H9 (cell line): ENCODE results near the gene ESPNL. TPM values are rescaled to one million over a fixed set of nuclear protein-coding genes. Genes with fewer than 3 reads are reported as not detected.

Experiments used
- DNase-seq: peaks from one replicate; pipeline ENCODE4 v3.0.0-alpha.2; 2017
- H2AFZ ChIP-seq: one replicate; pipeline ENCODE4 v1.6.1; 2013; ENCODE audit warnings: mild to moderate bottlenecking, low read length, control low read depth, moderate library complexity
- H2AK5ac ChIP-seq: 2 replicates; pipeline ENCODE4 v1.6.1; 2013; ENCODE audit warnings: low read length, control low read depth, mixed read lengths; ENCODE audit not compliant: insufficient read length
- H2BK120ac ChIP-seq: one replicate; pipeline ENCODE4 v1.6.1; 2013; ENCODE audit warnings: low read depth, mild to moderate bottlenecking, low read length, control low read depth, inconsistent platforms; ENCODE audit not compliant: poor library complexity, severe bottlenecking
- H2BK12ac ChIP-seq: 2 replicates; pipeline ENCODE4 v1.6.1; 2013; ENCODE audit warnings: low read length, control low read depth, mixed read lengths, low read depth; ENCODE audit not compliant: insufficient read length
- H2BK15ac ChIP-seq: 2 replicates; pipeline ENCODE4 v1.6.1; 2013; ENCODE audit warnings: low read depth, low read length, control low read depth
- H2BK20ac ChIP-seq: one replicate; pipeline ENCODE4 v1.6.1; 2013; ENCODE audit warnings: low read depth, mild to moderate bottlenecking, low read length, control low read depth, inconsistent platforms; ENCODE audit not compliant: poor library complexity, severe bottlenecking
- H2BK5ac ChIP-seq: 2 replicates; pipeline ENCODE4 v1.6.1; 2013; ENCODE audit warnings: low read length, control low read depth, mixed read lengths; ENCODE audit not compliant: insufficient read length
- H3K14ac ChIP-seq: 2 replicates; pipeline ENCODE4 v1.6.1; 2013; ENCODE audit warnings: low read length, control low read depth; ENCODE audit not compliant: insufficient read depth
- H3K18ac ChIP-seq: 2 replicates; pipeline ENCODE4 v1.6.1; 2013; ENCODE audit warnings: low read depth, mild to moderate bottlenecking, mixed read lengths, low read length, control low read depth; ENCODE audit not compliant: insufficient read length
- H3K23ac ChIP-seq: 2 replicates; pipeline ENCODE4 v1.6.1; 2013; ENCODE audit warnings: low read length, control low read depth, mixed read lengths, low read depth; ENCODE audit not compliant: insufficient read length
- H3K23me2 ChIP-seq: 2 replicates; pipeline ENCODE4 v1.6.1; 2013; ENCODE audit warnings: low read depth, mild to moderate bottlenecking, mixed read lengths, low read length, control low read depth; ENCODE audit not compliant: insufficient read length, poor library complexity, severe bottlenecking
- H3K27ac ChIP-seq: 2 replicates; pipeline ENCODE4 v1.5.1; 2013; ENCODE audit warnings: low read length, control low read depth, mixed read lengths, low read depth; ENCODE audit not compliant: insufficient read length
- H3K27me3 ChIP-seq: 2 replicates; pipeline ENCODE4 v1.6.1; 2013; ENCODE audit warnings: low read length, control low read depth, inconsistent platforms; ENCODE audit not compliant: insufficient read depth
- H3K4ac ChIP-seq: 2 replicates; pipeline ENCODE4 v1.6.1; 2013; ENCODE audit warnings: low read depth, mild to moderate bottlenecking, control low read depth, inconsistent platforms, low read length, moderate library complexity
- H3K4me1 ChIP-seq: 2 replicates; pipeline ENCODE4 v1.6.1; 2013; ENCODE audit warnings: low read length, control low read depth, inconsistent platforms; ENCODE audit not compliant: insufficient read depth
- H3K4me2 ChIP-seq: 2 replicates; pipeline ENCODE4 v1.6.1; 2013; ENCODE audit warnings: low read length, control low read depth, mixed read lengths; ENCODE audit not compliant: insufficient read length, insufficient read depth
- H3K56ac ChIP-seq: 2 replicates; pipeline ENCODE4 v1.6.1; 2013; ENCODE audit warnings: low read depth, mild to moderate bottlenecking, mixed read lengths, low read length, control low read depth; ENCODE audit not compliant: insufficient read length
- H3K79me1 ChIP-seq: 2 replicates; pipeline ENCODE4 v1.6.1; 2013; ENCODE audit warnings: low read depth, mild to moderate bottlenecking, moderate library complexity, low read length, control low read depth, inconsistent platforms; ENCODE audit not compliant: insufficient read depth, poor library complexity, severe bottlenecking
- H3K79me2 ChIP-seq: 2 replicates; pipeline ENCODE4 v1.6.1; 2013; ENCODE audit warnings: low read length, control low read depth, inconsistent platforms; ENCODE audit not compliant: insufficient read depth
- H3K9ac ChIP-seq: 2 replicates; pipeline ENCODE4 v1.6.1; 2013; ENCODE audit warnings: low read length, control low read depth, mixed read lengths; ENCODE audit not compliant: insufficient read length; ENCODE audit errors: extremely low read depth
- H3K9me3 ChIP-seq: one replicate; pipeline ENCODE4 v1.6.1; 2013; ENCODE audit warnings: low read depth, low read length, inconsistent platforms; ENCODE audit not compliant: control insufficient read depth
- H3T11ph ChIP-seq: one replicate; pipeline ENCODE4 v1.6.1; 2013; ENCODE audit warnings: mild to moderate bottlenecking, low read length, control low read depth, inconsistent platforms
- H4K20me1 ChIP-seq: one replicate; pipeline ENCODE4 v1.6.1; 2013; ENCODE audit not compliant: control insufficient read depth, insufficient read length, insufficient read depth
- H4K5ac ChIP-seq: 2 replicates; pipeline ENCODE4 v1.6.1; 2013; ENCODE audit warnings: low read depth, mild to moderate bottlenecking, mixed read lengths, low read length, control low read depth; ENCODE audit not compliant: insufficient read length
- H4K8ac ChIP-seq: replicated peaks from 2 replicates; pipeline ENCODE4 v1.6.1; 2013; ENCODE audit warnings: low read length, control low read depth, mixed read lengths, low read depth; ENCODE audit not compliant: insufficient read length
- H4K91ac ChIP-seq: 2 replicates; pipeline ENCODE4 v1.6.1; 2013; ENCODE audit warnings: low read depth, mild to moderate bottlenecking, moderate library complexity, mixed read lengths, low read length, control low read depth; ENCODE audit not compliant: insufficient read length
- H3K27ac Mint-ChIP-seq, 3 experiments: 2 replicates in 2 of 3; 3 replicates in 1 of 3; pipeline ENCODE4 v1.8.0; 2020 to 2021; ENCODE audit warnings: mixed read lengths in 3 of 3, mild to moderate bottlenecking in 1 of 3, moderate library complexity in 1 of 3
- H3K27me3 Mint-ChIP-seq: 2 replicates; pipeline ENCODE4 v1.8.0; 2021; ENCODE audit warnings: low read depth, mild to moderate bottlenecking, moderate library complexity, mixed read lengths
- H3K36me3 Mint-ChIP-seq, 3 experiments: 2 replicates in 2 of 3; 3 replicates in 1 of 3; pipeline ENCODE4 v1.8.0; 2020 to 2021; ENCODE audit warnings: low read depth in 3 of 3, mixed read lengths in 3 of 3; ENCODE audit not compliant: insufficient read depth in 1 of 3
- H3K4me1 Mint-ChIP-seq, 2 experiments: 2 replicates each; pipeline ENCODE4 v1.8.0; 2020; ENCODE audit warnings: mixed read lengths in 2 of 2
- H3K4me3 Mint-ChIP-seq, 2 experiments: 2 replicates in 1 of 2; 3 replicates in 1 of 2; pipeline ENCODE4 v1.8.0; 2020 to 2021; ENCODE audit warnings: mild to moderate bottlenecking in 2 of 2, mixed read lengths in 2 of 2, moderate library complexity in 1 of 2
- H3K9me3 Mint-ChIP-seq, 2 experiments: 2 replicates in 1 of 2; 3 replicates in 1 of 2; pipeline ENCODE4 v1.8.0; 2020; ENCODE audit warnings: mild to moderate bottlenecking in 2 of 2, mixed read lengths in 2 of 2, moderate library complexity in 1 of 2
- WGBS: extraction: QIAGEN DNeasy Blood & Tissue Kit; methylation state at CpG from one replicate; pipeline ENCODE4 v1.1.7; 2013; ENCODE audit warnings: missing lambda C conversion rate, low lambda C conversion rate, mixed read lengths; ENCODE audit not compliant: insufficient read length; ENCODE audit errors: extremely low coverage; 5-methylcytosine and 5-hydroxymethylcytosine counted together
- total RNA-seq: library from RNA; stranded (reverse); gene quantifications from 2 replicates; pipeline ENCODE4 v1.2.1, GENCODE V29; 2021
- TF ChIP-seq, protein P1 (sequence below): fragments of 200-600 bp; sonication (generic); conservative IDR thresholded peaks from 3 replicates; pipeline ENCODE4 v1.8.0; 2021; ENCODE audit warnings: antibody characterized with exemption, mild to moderate bottlenecking

ESPNL gene
- total RNA-seq, 1 experiment from 2014 or later = 0.17 TPM

DNA sequence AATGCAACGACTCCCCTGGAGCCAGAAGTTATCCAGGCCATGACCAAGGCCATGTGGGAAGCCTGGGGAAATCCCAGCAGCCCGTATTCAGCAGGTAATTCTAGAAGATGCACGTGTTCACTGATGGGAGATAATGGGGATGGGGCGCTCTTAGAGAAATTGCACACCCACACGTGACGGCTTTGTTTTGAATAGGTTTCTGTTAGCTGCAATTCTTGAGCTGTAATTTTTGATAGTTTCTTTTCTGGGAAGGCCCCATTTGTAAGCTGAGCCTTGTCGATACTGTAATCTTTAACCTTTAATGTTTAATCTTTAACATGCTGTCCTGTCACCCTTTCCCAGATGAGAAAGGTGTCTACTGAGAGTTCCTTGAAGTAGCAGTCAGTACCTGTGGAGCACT is 35.8 kb upstream of the ESPNL start:
- H3K9me3 ChIP-seq = no peaks in the 10 kb centered on the region
- H2BK20ac ChIP-seq = no peak overlapping the region
- peaks cover 7% of the 10 kb centered on the region for H3K79me1 ChIP-seq
- no peak overlapping the region for H4K8ac ChIP-seq
- no peak for DNase-seq
- Mint-ChIP-seq H3K36me3 (peaks cover 42 to 56% (median 49%) of the 10 kb centered on the region in 3 experiments), H3K27me3 (no peaks in the 10 kb centered on the region), H3K4me1 (peaks cover 25 to 32% of the 10 kb centered on the region in 2 experiments), H3K9me3 (no peaks in the 10 kb centered on the region), H3K27ac (no peak overlapping the region), H3K4me3 (no peak overlapping the region)
- no peak overlapping the region for H3T11ph ChIP-seq
- H2BK120ac ChIP-seq = no peak overlapping the region
- no peak overlapping the region for H2BK15ac ChIP-seq
- H3K27ac ChIP-seq = no peak overlapping the region
- H4K91ac ChIP-seq = no peak overlapping the region
- H4K5ac ChIP-seq = no peak overlapping the region
- no peak overlapping the region for H3K56ac ChIP-seq
- no peak overlapping the region for H2AFZ ChIP-seq
- WGBS = no CpG with 5 or more reads among the region's 7 CpGs
- H2AK5ac ChIP-seq = no peak overlapping the region
- H3K4me2 ChIP-seq = no peak overlapping the region
- peaks cover 6% of the 10 kb centered on the region for H3K4me1 ChIP-seq
- H2BK12ac ChIP-seq = no peak overlapping the region
- no peaks in the 10 kb centered on the region for H3K27me3 ChIP-seq
- H3K23ac ChIP-seq = no peak overlapping the region
- peaks cover 2% of the 10 kb centered on the region; the same call in 1 of the 2 replicates for H3K79me2 ChIP-seq
- H4K20me1 ChIP-seq = no peaks in the 10 kb centered on the region
- no peak overlapping the region for H3K14ac ChIP-seq
- TF ChIP-seq, protein P1, sequence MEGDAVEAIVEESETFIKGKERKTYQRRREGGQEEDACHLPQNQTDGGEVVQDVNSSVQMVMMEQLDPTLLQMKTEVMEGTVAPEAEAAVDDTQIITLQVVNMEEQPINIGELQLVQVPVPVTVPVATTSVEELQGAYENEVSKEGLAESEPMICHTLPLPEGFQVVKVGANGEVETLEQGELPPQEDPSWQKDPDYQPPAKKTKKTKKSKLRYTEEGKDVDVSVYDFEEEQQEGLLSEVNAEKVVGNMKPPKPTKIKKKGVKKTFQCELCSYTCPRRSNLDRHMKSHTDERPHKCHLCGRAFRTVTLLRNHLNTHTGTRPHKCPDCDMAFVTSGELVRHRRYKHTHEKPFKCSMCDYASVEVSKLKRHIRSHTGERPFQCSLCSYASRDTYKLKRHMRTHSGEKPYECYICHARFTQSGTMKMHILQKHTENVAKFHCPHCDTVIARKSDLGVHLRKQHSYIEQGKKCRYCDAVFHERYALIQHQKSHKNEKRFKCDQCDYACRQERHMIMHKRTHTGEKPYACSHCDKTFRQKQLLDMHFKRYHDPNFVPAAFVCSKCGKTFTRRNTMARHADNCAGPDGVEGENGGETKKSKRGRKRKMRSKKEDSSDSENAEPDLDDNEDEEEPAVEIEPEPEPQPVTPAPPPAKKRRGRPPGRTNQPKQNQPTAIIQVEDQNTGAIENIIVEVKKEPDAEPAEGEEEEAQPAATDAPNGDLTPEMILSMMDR = no peak
- no peak overlapping the region for H3K4ac ChIP-seq
- H3K18ac ChIP-seq = no peak overlapping the region
- peaks cover 9% of the 10 kb centered on the region for H3K23me2 ChIP-seq
- H3K9ac ChIP-seq = no peak overlapping the region
- no peak overlapping the region for H2BK5ac ChIP-seq
